Heart right ventricle (tissue), 16 donors: ENCODE data around the gene USO1. TPM values are rescaled to one million over a fixed set of nuclear protein-coding genes. Genes with fewer than 3 reads are reported as not detected.
A peak's percentile ranks its signal among the peaks of the same experiment; 100 is the strongest.

Experiments
- ATAC-seq, 8 donors: fragments of 200-7000 bp; cut with Tn5 transposase; one replicate each; pipeline ENCODE4 v1.9.1; 2020; ENCODE audit warnings: mild to moderate bottlenecking in 8 of 8, moderate library complexity in 8 of 8, moderate number of reproducible peaks in 1 of 8
- DNase-seq, 2 donors: peaks; one replicate each; pipeline ENCODE4 v3.0.0-alpha.2; 2020
- H3K27ac ChIP-seq, 10 donors: fragments of 200-600 bp; sonication (generic) in 2 of 10; one replicate each; pipeline versions ENCODE4 v1.5.0 to v1.8.0; 2020 to 2022; ENCODE audit warnings: mild to moderate bottlenecking in 3 of 10
- H3K27me3 ChIP-seq, 7 donors: fragments of 200-600 bp; one replicate each; pipeline ENCODE4 v1.8.0; 2021 to 2022; ENCODE audit warnings: mild to moderate bottlenecking in 2 of 7
- H3K36me3 ChIP-seq, 9 donors: fragments of 200-600 bp; sonication (generic) in 1 of 9; one replicate each; pipeline versions ENCODE4 v1.5.0 to v1.8.0; 2020 to 2022; ENCODE audit warnings: mild to moderate bottlenecking in 2 of 9
- H3K4me1 ChIP-seq, 9 donors: fragments of 200-600 bp; sonication (generic) in 1 of 9; one replicate each; pipeline versions ENCODE4 v1.5.0 to v1.8.0; 2020 to 2022; ENCODE audit warnings: mild to moderate bottlenecking in 4 of 9
- H3K4me3 ChIP-seq, 10 donors: fragments of 200-600 bp; sonication (generic) in 2 of 10; one replicate each; pipeline versions ENCODE4 v1.5.0 to v1.8.0; 2020 to 2022; ENCODE audit warnings: mild to moderate bottlenecking in 7 of 10, moderate library complexity in 2 of 10
- H3K9me3 ChIP-seq, 11 donors: fragments of 200-600 bp in 10 of 11; sonication (generic) in 2 of 11; one replicate each; pipeline versions ENCODE4 v1.5.0 to v1.8.0; 2013 to 2022; ENCODE audit warnings: mild to moderate bottlenecking in 2 of 11, control low read depth in 1 of 11, moderate library complexity in 1 of 11
- WGBS, 2 donors: extraction: QIAGEN DNeasy Blood & Tissue Kit; methylation state at CpG; one replicate each; pipeline ENCODE4 v1.1.7; 2013; ENCODE audit warnings: inconsistent platforms in 1 of 2; 5-methylcytosine and 5-hydroxymethylcytosine counted together
- intact Hi-C, 10 donors: fragments of 100-400 bp; cut with DNase I; formaldehyde crosslinking; loops; one replicate each; pipeline versions ENCODE4 v1.11.1 to v1.14.2; 2022
- long read RNA-seq, 3 donors: library from polyadenylated mRNA; unstranded; transcript quantifications; one replicate each; pipeline ENCODE4 v2.0.0, GENCODE V29; 2020 to 2021
- polyA plus RNA-seq, 2 donors: library from polyadenylated mRNA; stranded (reverse); fragments of 200-250 nt; gene quantifications; one replicate each; pipeline ENCODE4 v1.2.3, GENCODE V29; 2013
- total RNA-seq, 10 donors: library from RNA; stranded (reverse); fragmentation: NEBNext Ultra II Directional in 3 of 10; extraction: Animal tissue kit (Norgen Biotek cat#: 25700) in 3 of 10; gene quantifications; one replicate each; pipeline versions ENCODE4 v1.2.1 to v1.2.4, GENCODE V29; 2021 to 2023
- TF ChIP-seq, protein P1 (sequence below), 9 donors: fragments of 200-600 bp; sonication (generic) in 2 of 9; IDR thresholded peaks; one replicate each; pipeline versions ENCODE4 v1.5.0 to v1.8.0; 2021 to 2022; ENCODE audit warnings: antibody characterized with exemption in 9 of 9, mild to moderate bottlenecking in 5 of 9, moderate library complexity in 1 of 9
- donor health status: Arrhythmogenic right ventricular cardiomyopathy.
- donor health status: ischemic (EF 13 %, LVEDD 7.1; RV severe dilation, severe dysfunction).
- donor health status: healthy with polysubstance abuse.
- donor health status: DM: no; HTN: yes; CAD: no.
- donor health status: DM: no; HTN: no; CAD: no.
- donor health status: ischemic (EF 25% LVEDD 6.9; RV normal size, moderate dysfunction).
- donor health status: ischemic (EF 25% LVEDD 5.7; RV mildly dilated, moderate dysfunction).
- donor health status: healthy.
- donor health status: DM: yes; HTN: yes; CAD: no.
- donor health status: Ischemic cardiomyopathy.
- donor health status: ischemic (EF 35%, LVEDD 5.7; RV mildly dilated, moderate dysfunction).
- donor health status: nonischemic (EF 11% LVEDD 7.7; RV severe dilation, severe dysfunction).
- donor health status: DM: yes; HTN: yes; CAD: no.
- donor health status: PGD.
- donor health status: ischemic (EF 29% LVEDD 5.4; RV normal size, mild dysfunction).
- donor health status: nonischemic (EF 23%, LVEDD 6.1; RV moderate dilation, normal function).

Gene USO1, protein sequence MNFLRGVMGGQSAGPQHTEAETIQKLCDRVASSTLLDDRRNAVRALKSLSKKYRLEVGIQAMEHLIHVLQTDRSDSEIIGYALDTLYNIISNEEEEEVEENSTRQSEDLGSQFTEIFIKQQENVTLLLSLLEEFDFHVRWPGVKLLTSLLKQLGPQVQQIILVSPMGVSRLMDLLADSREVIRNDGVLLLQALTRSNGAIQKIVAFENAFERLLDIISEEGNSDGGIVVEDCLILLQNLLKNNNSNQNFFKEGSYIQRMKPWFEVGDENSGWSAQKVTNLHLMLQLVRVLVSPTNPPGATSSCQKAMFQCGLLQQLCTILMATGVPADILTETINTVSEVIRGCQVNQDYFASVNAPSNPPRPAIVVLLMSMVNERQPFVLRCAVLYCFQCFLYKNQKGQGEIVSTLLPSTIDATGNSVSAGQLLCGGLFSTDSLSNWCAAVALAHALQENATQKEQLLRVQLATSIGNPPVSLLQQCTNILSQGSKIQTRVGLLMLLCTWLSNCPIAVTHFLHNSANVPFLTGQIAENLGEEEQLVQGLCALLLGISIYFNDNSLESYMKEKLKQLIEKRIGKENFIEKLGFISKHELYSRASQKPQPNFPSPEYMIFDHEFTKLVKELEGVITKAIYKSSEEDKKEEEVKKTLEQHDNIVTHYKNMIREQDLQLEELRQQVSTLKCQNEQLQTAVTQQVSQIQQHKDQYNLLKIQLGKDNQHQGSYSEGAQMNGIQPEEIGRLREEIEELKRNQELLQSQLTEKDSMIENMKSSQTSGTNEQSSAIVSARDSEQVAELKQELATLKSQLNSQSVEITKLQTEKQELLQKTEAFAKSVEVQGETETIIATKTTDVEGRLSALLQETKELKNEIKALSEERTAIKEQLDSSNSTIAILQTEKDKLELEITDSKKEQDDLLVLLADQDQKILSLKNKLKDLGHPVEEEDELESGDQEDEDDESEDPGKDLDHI
- total RNA-seq = 10 to 100 TPM; 71.2 to 98.7 (median 81.5) TPM
- polyA plus RNA-seq = 10 to 100 TPM; 43.8 to 45.1 TPM
- long read RNA-seq, donor 1, full-length matches to known transcripts = 47 of 119 reads
- long read RNA-seq, donor 1, partial matches to known transcripts = 30 of 119 reads
- long read RNA-seq, donor 1, other reads (novel, unspliced or antisense) = 42 of 119 reads
- long read RNA-seq, donor 2, full-length matches to known transcripts = 38 of 91 reads
- long read RNA-seq, donor 2, partial matches to known transcripts = 26 of 91 reads
- long read RNA-seq, donor 2, other reads (novel, unspliced or antisense) = 27 of 91 reads
- long read RNA-seq, donor 3, full-length matches to known transcripts = 34 of 159 reads
- long read RNA-seq, donor 3, partial matches to known transcripts = 87 of 159 reads
- long read RNA-seq, donor 3, other reads (novel, unspliced or antisense) = 38 of 159 reads

DNA sequence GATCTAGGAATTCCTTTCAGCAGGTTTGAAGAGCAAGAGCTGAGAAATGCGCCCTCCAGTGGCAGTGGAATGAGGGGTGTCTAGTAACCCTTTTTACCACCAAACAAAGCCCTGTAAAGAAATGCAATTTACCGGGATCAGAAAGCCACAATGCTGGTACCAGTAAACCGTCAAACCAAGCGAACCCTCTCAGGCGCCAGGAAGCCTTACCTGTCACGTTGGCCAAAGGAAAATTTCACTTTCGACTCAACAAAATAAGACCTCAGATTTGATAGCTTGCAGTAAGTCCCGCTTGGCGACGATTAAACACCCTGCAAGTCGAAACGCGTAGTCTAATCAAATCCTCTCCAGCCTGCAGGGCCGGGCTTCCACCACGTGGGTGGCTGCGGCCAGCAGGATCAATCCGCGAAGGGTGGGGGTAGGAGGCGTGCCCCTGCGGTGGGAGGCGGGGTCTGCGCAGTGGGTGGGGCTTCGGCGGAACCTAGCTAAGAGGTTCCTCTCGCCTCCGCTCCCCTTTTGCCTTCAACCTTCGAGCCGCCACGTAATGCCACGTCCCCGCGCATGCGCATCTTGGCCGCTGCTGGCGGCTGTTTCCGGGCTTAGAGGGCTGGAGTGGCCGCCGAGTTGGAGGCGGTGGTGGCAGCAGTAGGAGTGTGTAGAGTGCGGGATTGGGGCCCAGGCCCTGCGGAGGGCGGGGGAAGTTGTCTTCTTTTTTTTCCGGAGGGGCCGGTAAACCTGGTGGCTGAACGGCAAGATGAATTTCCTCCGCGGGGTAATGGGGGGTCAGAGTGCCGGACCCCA, at the start of gene USO1:
Gene USO1, plus strand, starts transcription at position 512 of the 801 bp plus-strand sequence. Its CDS starts 243 bp downstream, at position 755.
- intact Hi-C loops = loop anchor here (1.0 to 10.0 kb wide), 7 partner anchors 21 to 209 kb away; partner anchors contain the start of genes G3BP2 (in 10 of the 10), RCHY1 (in 1 of the 10) and THAP6 (in 1 of the 10)
- Histone ChIP-seq H3K36me3 (no peaks in the 10 kb centered on the region), H3K4me1 (peaks cover 3 to 57% (median 43%) of the 10 kb centered on the region in 9 donors), H3K27ac (peak within 1 kb of the TSS; percentile 64 to 99 (median 97)), H3K27me3 (no peaks in the 10 kb centered on the region), H3K4me3 (peak within 1 kb of the TSS; percentile 69 to 99 (median 89)), H3K9me3 (no peaks in the 10 kb centered on the region)
- ATAC-seq (peak; percentile 97 to 99 (median 98)), DNase-seq (peak; percentile 99)
- 0% methylated on average over 40 to 48 of the region's 48 CpGs for WGBS, 2 donors
- TF ChIP-seq, protein P1, sequence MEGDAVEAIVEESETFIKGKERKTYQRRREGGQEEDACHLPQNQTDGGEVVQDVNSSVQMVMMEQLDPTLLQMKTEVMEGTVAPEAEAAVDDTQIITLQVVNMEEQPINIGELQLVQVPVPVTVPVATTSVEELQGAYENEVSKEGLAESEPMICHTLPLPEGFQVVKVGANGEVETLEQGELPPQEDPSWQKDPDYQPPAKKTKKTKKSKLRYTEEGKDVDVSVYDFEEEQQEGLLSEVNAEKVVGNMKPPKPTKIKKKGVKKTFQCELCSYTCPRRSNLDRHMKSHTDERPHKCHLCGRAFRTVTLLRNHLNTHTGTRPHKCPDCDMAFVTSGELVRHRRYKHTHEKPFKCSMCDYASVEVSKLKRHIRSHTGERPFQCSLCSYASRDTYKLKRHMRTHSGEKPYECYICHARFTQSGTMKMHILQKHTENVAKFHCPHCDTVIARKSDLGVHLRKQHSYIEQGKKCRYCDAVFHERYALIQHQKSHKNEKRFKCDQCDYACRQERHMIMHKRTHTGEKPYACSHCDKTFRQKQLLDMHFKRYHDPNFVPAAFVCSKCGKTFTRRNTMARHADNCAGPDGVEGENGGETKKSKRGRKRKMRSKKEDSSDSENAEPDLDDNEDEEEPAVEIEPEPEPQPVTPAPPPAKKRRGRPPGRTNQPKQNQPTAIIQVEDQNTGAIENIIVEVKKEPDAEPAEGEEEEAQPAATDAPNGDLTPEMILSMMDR (IDR thresholded peaks at IDR 0.05) = peak; percentile 35 to 78 (median 69)

DNA sequence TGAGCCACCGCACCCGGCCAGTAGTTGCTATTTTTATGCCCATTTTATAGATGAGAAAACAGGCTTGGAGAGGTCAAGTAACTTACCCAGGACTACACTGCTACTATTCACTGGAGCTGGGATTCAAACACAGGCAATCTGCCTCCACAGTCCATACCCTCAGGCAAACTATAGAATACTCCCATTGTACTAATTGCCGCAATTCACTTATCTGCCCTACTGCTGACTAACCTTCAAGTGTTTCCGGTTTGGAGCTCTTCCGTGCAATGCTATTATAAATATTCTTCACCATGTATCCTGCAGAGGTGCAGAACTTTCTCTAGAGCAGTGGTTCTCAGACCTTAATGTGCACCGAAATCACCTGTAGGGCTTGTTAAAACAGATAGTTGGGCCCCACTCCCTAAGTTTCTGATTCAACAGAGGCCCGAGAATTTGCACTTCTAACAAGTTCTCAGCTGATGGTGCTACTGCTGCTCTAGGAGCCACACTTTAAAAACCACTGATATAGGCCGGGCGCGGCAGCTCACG, 49.3 kb upstream of the USO1 start:
- Histone ChIP-seq H3K9me3 (no peaks in the 10 kb centered on the region), H3K4me3 (no peak overlapping the region), H3K27ac (no peak overlapping the region), H3K36me3 (no peaks in the 10 kb centered on the region), H3K4me1 (peaks cover 8 to 31% (median 27%) of the 10 kb centered on the region in 9 donors), H3K27me3 (no peaks in the 10 kb centered on the region)
- intact Hi-C loops = loop anchor here in 2 of 10 donors (10.0 kb wide), 1 partner anchor 50 kb away; the partner anchor contains the start of gene USO1 (in 2 of the 2)
- TF ChIP-seq, protein P1 (IDR thresholded peaks at IDR 0.05) = no peak
- 89 to 92% methylated on average over 11 of the region's 11 CpGs for WGBS, 2 donors
- no peak for ATAC-seq
- no peak for DNase-seq

DNA sequence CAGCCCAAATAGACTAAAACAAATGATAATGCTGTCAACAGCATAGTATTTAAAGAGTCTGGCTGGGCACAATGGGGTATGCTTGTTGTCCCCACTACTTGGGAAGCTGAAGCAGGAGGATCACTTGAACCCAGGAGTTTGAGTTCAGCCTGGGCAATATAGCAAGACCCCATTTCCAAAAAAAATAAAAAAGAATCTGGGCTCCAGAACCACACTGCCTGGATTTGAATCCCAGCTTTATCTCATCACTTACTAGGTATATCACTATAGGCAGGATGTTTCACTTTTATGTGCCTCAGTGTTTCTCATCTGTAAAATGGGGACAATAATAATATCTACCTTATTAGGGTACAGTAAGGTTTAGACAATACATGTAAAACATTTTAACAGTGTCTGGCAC, 45.9 kb upstream of the USO1 start:
- no peak overlapping the region for H3K27ac ChIP-seq
- H3K36me3 ChIP-seq = no peaks in the 10 kb centered on the region
- H3K4me1 ChIP-seq = peaks cover 0 to 9% (median 8%) of the 10 kb centered on the region in 9 donors
- H3K4me3 ChIP-seq = no peak overlapping the region
- DNase-seq (no peak), ATAC-seq (no peak)
- no peaks in the 10 kb centered on the region for H3K9me3 ChIP-seq
- no peaks in the 10 kb centered on the region for H3K27me3 ChIP-seq
- TF ChIP-seq, protein P1 (IDR thresholded peaks at IDR 0.05) = no peak
- intact Hi-C loops = loop anchor here in 2 of 10 donors (10.0 kb wide), 1 partner anchor 46 kb away; the partner anchor contains the start of gene USO1 (in 2 of the 2)
